ENCODE measurements around the gene RIF1. TPM values are rescaled to one million over a fixed set of nuclear protein-coding genes. Genes with fewer than 3 reads are reported as not detected.

RIF1 gene
- total RNA-seq, 4 donors from 2014 or later, result 10.8 to 43.2 (median 17.9) TPM

- H3K36me3 ChIP-seq, result peaks cover 0 to 36% (median 16%) of the 10 kb centered on the region in 4 donors
- peaks cover 0 to 19% (median 12%) of the 10 kb centered on the region in 4 donors for H3K4me1 ChIP-seq
- intact Hi-C loops (cut with DNase I; ENCODE audit: low total_unique reads) (no loop called here), in situ Hi-C loops (cut with MboI; ENCODE audit: low pct_ligation_motif_present in 1 of 4, low pct_unique_long_range_greater_than_20kb in 1 of 4, low sequenced_read_pairs in 3 of 4) (loop anchor here in 1 of 4 donors (25.0 kb wide), 1 partner anchor 1851 kb away; the partner anchor contains the start of gene MMADHC)
- H3K4me3 ChIP-seq, result no peak overlapping the region
- WGBS, 2 donors (ENCODE audit: low coverage in 1 of 2), result 39 to 59% methylated on average over 4 of the region's 4 CpGs
- peak overlapping the region; percentile 56 to 77 (median 72) for H3K27ac ChIP-seq
- no peaks in the 10 kb centered on the region for H3K27me3 ChIP-seq
- TF ChIP-seq POLR2A (IDR thresholded peaks at IDR 0.05) (no peak), POLR2AphosphoS5 (IDR thresholded peaks at IDR 0.05) (no peak), CTCF (IDR thresholded peaks at IDR 0.05) (no peak), EP300 (IDR thresholded peaks at IDR 0.05; ENCODE audit: low read depth) (no peak)
- no peak for DNase-seq
- H3K9me3 ChIP-seq, result no peaks in the 10 kb centered on the region
These were observed 28.8 kb downstream of the RIF1 start for GRCh38 chr2:151438506-151438905.

- Histone ChIP-seq H3K36me3 (peaks cover 0 to 34% (median 16%) of the 10 kb centered on the region in 4 donors), H3K27me3 (no peaks in the 10 kb centered on the region), H3K9me3 (no peaks in the 10 kb centered on the region), H3K4me3 (no peak overlapping the region), H3K4me1 (peaks cover 0 to 19% (median 12%) of the 10 kb centered on the region in 4 donors), H3K27ac (peak overlapping the region; percentile 56 to 77 (median 72))
- intact Hi-C loops (cut with DNase I; ENCODE audit: low total_unique reads), result no loop called here
- WGBS, 2 donors (ENCODE audit: low coverage in 1 of 2), result 58 to 61% methylated on average over 6 to 13 of the region's 13 CpGs
- TF ChIP-seq POLR2A (IDR thresholded peaks at IDR 0.05), result no peak
- TF ChIP-seq CTCF (IDR thresholded peaks at IDR 0.05), result no peak
- TF ChIP-seq EP300 (IDR thresholded peaks at IDR 0.05; ENCODE audit: low read depth), result no peak
- TF ChIP-seq POLR2AphosphoS5 (IDR thresholded peaks at IDR 0.05), result peak in 1 of 3 donors; percentile 45
- in situ Hi-C loops (cut with MboI; ENCODE audit: low pct_ligation_motif_present in 1 of 4, low pct_unique_long_range_greater_than_20kb in 1 of 4, low sequenced_read_pairs in 3 of 4), result loop anchor here in 1 of 4 donors (25.0 kb wide), 1 partner anchor 1852 kb away; the partner anchor contains the start of gene MMADHC
- peak; percentile 71 for DNase-seq
These were observed 29.4 kb downstream of the RIF1 start for GRCh38 chr2:151439127-151439526.

- in situ Hi-C loops (cut with MboI; ENCODE audit: low pct_ligation_motif_present in 1 of 4, low pct_unique_long_range_greater_than_20kb in 1 of 4, low sequenced_read_pairs in 3 of 4), result loop anchor here in 3 of 4 donors (25.0 kb wide), 2 partner anchors 1203 to 1228 kb away; no protein-coding TSS in a partner anchor
- intact Hi-C loops (cut with DNase I; ENCODE audit: low total_unique reads), result no loop called here
- no peak for TF ChIP-seq EP300 (IDR thresholded peaks at IDR 0.05; ENCODE audit: low read depth)
- no peak for TF ChIP-seq POLR2AphosphoS5 (IDR thresholded peaks at IDR 0.05)
- TF ChIP-seq CTCF (IDR thresholded peaks at IDR 0.05), result no peak
- no peak for TF ChIP-seq POLR2A (IDR thresholded peaks at IDR 0.05)
- Histone ChIP-seq H3K36me3 (peaks cover 0 to 78% (median 36%) of the 10 kb centered on the region in 4 donors), H3K27me3 (no peaks in the 10 kb centered on the region), H3K4me3 (no peak overlapping the region), H3K27ac (no peak overlapping the region), H3K4me1 (no peaks in the 10 kb centered on the region), H3K9me3 (no peaks in the 10 kb centered on the region)
- no peak for DNase-seq
- 82 to 92% methylated on average over 1 of the region's 1 CpG for WGBS, 2 donors (ENCODE audit: low coverage in 1 of 2)
These were observed 49.7 kb downstream of the RIF1 start for GRCh38 chr2:151459358-151459757.

GRCh38 chr2:151465771-151466170 is 56.1 kb downstream of the RIF1 start:
- no peak overlapping the region for H3K27ac ChIP-seq
- no peak overlapping the region for H3K4me3 ChIP-seq
- no peaks in the 10 kb centered on the region for H3K9me3 ChIP-seq
- no peak for DNase-seq
- 90 to 99% methylated on average over 3 of the region's 3 CpGs for WGBS, 2 donors (ENCODE audit: low coverage in 1 of 2)
- H3K36me3 ChIP-seq, result peaks cover 0 to 89% (median 38%) of the 10 kb centered on the region in 4 donors
- H3K27me3 ChIP-seq, result no peaks in the 10 kb centered on the region
- H3K4me1 ChIP-seq, result no peaks in the 10 kb centered on the region
- in situ Hi-C loops (cut with MboI; ENCODE audit: low pct_ligation_motif_present in 1 of 4, low pct_unique_long_range_greater_than_20kb in 1 of 4, low sequenced_read_pairs in 3 of 4) (loop anchor here in 3 of 4 donors (25.0 kb wide), 2 partner anchors 1197 to 1222 kb away; no protein-coding TSS in a partner anchor), intact Hi-C loops (cut with DNase I; ENCODE audit: low total_unique reads) (no loop called here)
- TF ChIP-seq CTCF (IDR thresholded peaks at IDR 0.05), result no peak
- no peak for TF ChIP-seq EP300 (IDR thresholded peaks at IDR 0.05; ENCODE audit: low read depth)
- TF ChIP-seq POLR2AphosphoS5 (IDR thresholded peaks at IDR 0.05), result no peak
- no peak for TF ChIP-seq POLR2A (IDR thresholded peaks at IDR 0.05)

All from transverse colon (tissue), 4 donors.